ENCODE results near the gene ZNF423.

DNA sequence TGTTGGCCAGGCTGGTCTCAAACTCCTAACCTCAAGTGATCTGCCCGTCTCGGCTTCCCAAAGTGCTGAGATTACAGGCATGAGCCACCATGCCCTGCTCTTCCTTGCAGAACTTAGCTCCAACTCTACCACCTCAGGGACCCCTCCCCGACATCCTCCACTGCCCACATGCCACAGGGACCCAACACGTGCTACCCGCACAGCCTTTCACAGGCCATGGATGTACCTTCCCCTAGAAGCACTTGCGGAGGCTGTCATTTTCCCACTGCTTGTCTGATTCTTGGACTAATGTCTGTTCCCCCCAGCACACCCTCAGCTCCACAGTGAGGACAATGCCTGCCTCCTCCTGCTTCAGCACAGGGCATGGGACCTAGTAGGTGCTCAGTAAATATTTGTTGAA lies 147.4 kb downstream of the ZNF423 start:
- TF ChIP-seq, protein P1, sequence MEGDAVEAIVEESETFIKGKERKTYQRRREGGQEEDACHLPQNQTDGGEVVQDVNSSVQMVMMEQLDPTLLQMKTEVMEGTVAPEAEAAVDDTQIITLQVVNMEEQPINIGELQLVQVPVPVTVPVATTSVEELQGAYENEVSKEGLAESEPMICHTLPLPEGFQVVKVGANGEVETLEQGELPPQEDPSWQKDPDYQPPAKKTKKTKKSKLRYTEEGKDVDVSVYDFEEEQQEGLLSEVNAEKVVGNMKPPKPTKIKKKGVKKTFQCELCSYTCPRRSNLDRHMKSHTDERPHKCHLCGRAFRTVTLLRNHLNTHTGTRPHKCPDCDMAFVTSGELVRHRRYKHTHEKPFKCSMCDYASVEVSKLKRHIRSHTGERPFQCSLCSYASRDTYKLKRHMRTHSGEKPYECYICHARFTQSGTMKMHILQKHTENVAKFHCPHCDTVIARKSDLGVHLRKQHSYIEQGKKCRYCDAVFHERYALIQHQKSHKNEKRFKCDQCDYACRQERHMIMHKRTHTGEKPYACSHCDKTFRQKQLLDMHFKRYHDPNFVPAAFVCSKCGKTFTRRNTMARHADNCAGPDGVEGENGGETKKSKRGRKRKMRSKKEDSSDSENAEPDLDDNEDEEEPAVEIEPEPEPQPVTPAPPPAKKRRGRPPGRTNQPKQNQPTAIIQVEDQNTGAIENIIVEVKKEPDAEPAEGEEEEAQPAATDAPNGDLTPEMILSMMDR (IDR thresholded peaks at IDR 0.05 in 8 of 11, conservative IDR thresholded peaks at IDR 0.05 in 3 of 11) = no peak
- TF ChIP-seq POLR2A (IDR thresholded peaks at IDR 0.05) (no peak), POLR2AphosphoS5 (IDR thresholded peaks at IDR 0.05) (no peak)
